Measurements from ENCODE around the gene CPEB3.
"Not testable (repeated sequence)": the region's sequence is repeated elsewhere in the genome, so short reads cannot be mapped to it uniquely, and the experiment has no call there.

CPEB3 gene

DNA sequence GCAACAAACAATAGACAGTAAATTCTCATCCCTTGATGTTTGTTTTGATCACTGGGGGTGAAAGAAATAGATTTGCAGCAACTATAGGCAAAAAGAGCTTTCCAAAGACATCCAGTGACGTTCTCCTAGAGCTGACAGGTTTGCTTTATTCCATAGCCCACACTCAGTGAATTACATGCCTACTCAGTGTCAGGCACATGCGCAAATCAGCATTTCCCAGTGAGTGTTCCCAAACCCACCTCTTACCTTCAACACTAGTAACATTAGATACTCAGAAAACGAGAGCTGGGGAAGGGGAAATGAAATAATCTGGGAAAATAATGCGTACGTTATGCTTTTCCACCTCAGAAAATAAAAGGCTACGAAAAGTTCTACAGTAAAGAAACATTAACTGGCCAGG, 144.1 kb downstream of the CPEB3 start:
- no peak overlapping the region for H3K4me3 Mint-ChIP-seq
- H3K9me3 Mint-ChIP-seq: no peaks in the 10 kb centered on the region
- H3K27me3 Mint-ChIP-seq: no peaks in the 10 kb centered on the region
- H3K4me1 Mint-ChIP-seq: no peaks in the 10 kb centered on the region
- no peak overlapping the region for H3K27ac Mint-ChIP-seq
- DNase-seq (no peak), ATAC-seq (no peak)

DNA sequence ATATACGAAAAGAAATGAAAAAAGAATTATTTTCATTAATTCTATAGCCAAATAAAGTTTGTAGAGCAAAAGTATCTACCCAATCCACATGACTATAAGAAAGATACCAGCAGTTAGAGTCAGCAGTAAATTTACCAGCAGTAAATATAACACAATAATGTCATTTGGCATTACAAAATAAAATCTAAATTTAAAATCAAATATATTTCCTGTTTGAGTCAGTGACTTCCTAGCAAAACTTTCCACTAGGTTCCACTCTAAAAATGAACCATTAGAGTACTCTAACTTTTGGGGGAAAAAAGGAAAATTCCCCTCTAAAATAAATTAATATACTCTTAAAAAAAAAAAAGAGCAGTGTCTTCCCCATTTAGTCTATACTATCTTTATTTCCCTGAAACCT, 144.8 kb downstream of the CPEB3 start:
- Mint-ChIP-seq H3K27ac (no peak overlapping the region), H3K4me1 (no peaks in the 10 kb centered on the region), H3K4me3 (no peak overlapping the region), H3K9me3 (no peaks in the 10 kb centered on the region), H3K27me3 (no peaks in the 10 kb centered on the region)
- no peak for DNase-seq
- ATAC-seq: no peak

DNA sequence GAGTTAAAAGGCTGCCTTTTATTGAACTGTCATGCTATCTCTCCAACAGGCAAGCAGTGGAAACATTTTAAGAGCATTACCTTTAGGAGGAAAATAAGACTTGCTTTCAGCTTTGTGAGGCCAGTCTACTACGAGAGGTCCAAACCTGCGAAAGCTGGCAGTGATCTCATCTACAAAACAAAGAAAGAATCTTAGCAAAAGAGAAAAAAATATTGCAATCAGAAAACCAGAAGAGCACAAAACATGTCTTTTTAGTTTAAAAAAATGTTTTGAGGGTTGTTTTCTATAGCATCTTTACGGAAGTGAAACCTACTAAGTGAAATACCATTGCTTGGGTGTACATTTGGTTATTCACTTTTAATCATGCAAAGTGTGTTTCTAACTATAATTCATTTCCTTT, 147.9 kb downstream of the CPEB3 start:
- Mint-ChIP-seq H3K9me3 (no peaks in the 10 kb centered on the region), H3K27ac (no peak overlapping the region), H3K4me1 (no peaks in the 10 kb centered on the region), H3K4me3 (no peak overlapping the region), H3K27me3 (no peaks in the 10 kb centered on the region)
- no peak for DNase-seq
- ATAC-seq: no peak

DNA sequence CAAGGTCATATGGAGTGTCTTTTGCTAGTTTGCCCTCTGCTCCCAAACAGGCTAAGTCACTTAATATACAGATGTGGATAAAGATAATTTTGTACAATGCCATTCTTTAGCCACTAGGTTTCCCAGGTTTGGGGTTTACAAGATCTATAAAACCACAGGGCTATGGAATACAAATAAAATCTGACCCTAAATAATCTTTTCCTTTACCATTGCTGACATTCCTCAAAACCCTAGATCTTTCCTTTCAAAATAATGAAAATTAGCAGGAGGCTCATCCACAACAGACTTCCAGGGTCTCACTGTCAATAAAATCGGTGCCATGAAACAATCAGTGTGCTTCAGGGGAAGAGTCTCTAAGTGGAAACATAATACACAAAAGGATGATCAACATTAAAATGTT, 148.4 kb downstream of the CPEB3 start:
- no peak for ATAC-seq

DNA sequence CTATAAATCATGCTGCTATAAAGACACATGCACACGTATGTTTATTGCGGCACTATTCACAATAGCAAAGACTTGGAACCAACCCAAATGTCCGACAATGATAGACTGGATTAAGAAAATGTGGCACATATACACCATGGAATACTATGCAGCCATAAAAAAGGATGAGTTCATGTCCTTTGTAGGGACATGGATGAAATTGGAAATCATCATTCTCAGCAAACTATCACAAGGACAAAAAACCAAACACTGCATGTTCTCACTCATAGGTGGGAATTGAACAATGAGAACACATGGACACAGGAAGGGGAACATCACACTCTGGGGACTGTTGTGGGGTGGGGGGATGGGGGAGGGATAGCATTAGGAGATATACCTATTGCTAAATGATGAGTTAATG, 149.7 kb downstream of the CPEB3 start:
- not testable (repeated sequence) for H3K4me3 Mint-ChIP-seq, H3K9me3 Mint-ChIP-seq, DNase-seq, H3K27ac Mint-ChIP-seq, H3K27me3 Mint-ChIP-seq, H3K4me1 Mint-ChIP-seq, ATAC-seq

More for the DNA sequence above, 148.4 kb downstream of the CPEB3 start:
- DNase-seq: no peak
- Mint-ChIP-seq H3K4me3 (no peak overlapping the region), H3K27ac (no peak overlapping the region), H3K27me3 (no peaks in the 10 kb centered on the region), H3K4me1 (no peaks in the 10 kb centered on the region), H3K9me3 (no peaks in the 10 kb centered on the region)

DNA sequence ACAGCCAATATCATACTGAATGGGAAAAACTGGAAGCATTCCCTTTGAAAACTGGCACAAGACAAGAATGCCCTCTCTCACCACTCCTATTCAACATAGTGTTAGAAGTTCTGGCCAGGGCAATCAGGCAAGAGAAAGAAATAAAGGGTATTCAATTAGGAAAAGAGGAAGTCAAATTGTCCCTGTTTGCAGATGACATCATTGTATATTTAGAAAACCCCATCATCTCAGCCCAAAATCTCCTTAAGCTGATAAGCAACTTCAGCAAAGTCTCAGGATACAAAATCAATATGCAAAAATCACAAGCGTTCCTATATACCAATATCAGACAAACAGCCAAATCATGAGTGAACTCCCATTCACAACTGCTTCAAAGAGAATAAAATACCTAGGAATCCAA, 156.8 kb downstream of the CPEB3 start:
- ATAC-seq, H3K27me3 Mint-ChIP-seq, H3K4me3 Mint-ChIP-seq, DNase-seq, H3K27ac Mint-ChIP-seq, H3K4me1 Mint-ChIP-seq, H3K9me3 Mint-ChIP-seq: not testable (repeated sequence)

DNA sequence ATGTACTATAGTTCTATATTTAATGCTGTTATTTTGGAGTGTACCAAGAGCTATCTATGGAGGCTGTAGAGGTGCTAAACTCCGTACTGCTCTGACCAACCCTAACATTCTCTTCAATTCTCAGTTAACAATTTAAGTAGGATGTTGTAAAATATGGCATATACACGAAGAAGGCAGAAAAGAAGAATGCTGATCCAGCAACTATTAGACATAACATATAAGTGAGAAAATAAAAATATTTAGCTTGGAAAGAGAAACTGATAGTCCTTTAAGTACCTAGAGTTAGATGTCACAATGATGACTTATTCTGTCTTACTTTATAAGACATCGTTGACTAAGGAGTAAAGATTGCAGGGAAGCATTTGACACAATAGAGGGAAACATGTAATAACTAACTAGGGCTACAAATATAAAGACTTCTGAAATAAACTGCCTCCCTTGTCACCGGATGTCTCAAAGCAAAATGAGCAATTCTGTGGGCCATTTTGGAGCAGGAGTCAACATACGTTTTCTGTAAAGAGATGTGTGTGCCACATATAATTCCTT, 159.5 kb downstream of the CPEB3 start:
- Mint-ChIP-seq H3K4me3 (no peak overlapping the region), H3K9me3 (no peaks in the 10 kb centered on the region), H3K27ac (no peak overlapping the region), H3K4me1 (no peaks in the 10 kb centered on the region), H3K27me3 (no peaks in the 10 kb centered on the region)
- ATAC-seq: no peak
- no peak for DNase-seq

DNA sequence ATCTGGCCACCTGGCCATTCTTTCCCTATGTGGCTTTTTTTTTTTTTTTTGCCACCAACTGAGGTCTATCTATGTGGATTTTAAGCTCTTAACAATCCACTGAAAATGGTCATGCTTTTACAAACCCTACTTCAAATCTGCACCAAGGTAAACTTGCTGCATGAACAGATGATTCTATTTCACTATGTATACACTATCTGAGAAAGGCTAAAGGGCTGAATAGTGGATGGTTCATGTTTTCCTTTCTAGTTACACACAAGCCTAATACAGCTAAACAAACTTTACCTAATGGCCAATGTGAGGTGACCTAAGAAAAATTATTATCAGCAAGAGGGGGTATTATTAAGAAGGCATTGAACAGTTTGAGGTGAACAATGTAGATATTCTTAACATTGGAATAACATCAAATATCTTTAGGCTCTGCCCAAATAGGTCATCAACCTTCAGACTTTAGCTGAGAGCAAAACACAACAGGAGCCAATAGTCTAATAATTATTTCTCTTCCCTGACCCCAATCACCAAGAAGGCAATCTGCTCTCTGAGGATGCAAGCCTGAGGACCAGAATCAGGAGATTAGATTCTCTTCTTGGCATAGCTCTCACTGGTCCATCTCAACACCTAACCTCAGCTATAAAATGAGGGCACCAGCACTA, 160.1 kb downstream of the CPEB3 start:
- Mint-ChIP-seq H3K27me3 (no peaks in the 10 kb centered on the region), H3K4me3 (no peak overlapping the region), H3K4me1 (no peaks in the 10 kb centered on the region), H3K27ac (peak overlapping the region in 1 of 2 donors; percentile 21), H3K9me3 (no peaks in the 10 kb centered on the region)
- DNase-seq (no peak), ATAC-seq (no peak)

DNA sequence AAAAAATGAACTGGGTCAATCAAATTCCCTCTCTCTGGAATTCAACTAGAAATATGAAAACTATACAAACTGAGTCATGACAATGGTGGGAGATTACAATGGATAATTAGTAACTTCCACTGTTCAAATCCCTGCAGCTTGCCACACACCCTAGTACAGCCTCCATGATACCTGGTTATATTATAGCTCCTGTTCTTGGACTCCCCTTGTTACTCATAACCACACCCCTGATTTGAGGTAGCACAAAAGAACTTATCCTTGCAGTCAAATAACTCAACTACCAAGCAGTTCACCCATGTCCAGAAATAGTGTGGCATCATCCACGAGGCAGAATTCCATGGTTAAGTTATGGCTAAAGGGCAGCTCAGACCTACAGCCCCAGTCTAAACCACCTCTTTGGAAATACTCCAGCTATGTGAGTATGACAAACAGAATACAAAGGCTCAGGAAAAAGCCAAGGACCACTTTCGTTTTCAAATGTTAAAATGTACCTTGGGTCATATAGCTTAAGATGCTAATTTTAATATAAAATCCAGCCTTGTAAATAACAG, 164.7 kb downstream of the CPEB3 start:
- Mint-ChIP-seq H3K4me3 (no peak overlapping the region), H3K27me3 (no peaks in the 10 kb centered on the region), H3K4me1 (no peaks in the 10 kb centered on the region), H3K27ac (no peak overlapping the region), H3K9me3 (no peaks in the 10 kb centered on the region)
- ATAC-seq (no peak), DNase-seq (no peak)

DNA sequence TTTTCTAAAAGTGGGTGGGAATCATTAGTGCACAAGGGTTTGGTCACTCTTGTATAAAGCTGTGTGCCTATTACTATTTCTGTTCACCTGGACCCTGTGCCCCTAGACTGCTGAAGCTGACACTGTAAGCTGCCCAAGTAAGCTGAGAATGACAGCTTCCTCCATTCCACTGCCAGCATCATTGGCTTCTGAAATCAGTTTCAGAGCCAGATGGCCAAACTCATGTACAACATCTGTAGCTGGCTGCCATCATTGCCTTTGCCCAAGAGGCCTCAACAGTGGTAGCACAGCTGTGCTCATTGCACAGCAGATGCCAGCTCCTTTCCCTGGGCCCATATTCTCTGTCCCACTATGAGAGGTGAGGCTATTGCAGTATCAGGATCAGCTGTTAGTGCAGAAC, 165.7 kb downstream of the CPEB3 start:
- H3K4me1 Mint-ChIP-seq: no peaks in the 10 kb centered on the region
- DNase-seq: no peak
- H3K27me3 Mint-ChIP-seq: no peaks in the 10 kb centered on the region
- no peak overlapping the region for H3K27ac Mint-ChIP-seq
- no peak overlapping the region for H3K4me3 Mint-ChIP-seq
- no peaks in the 10 kb centered on the region for H3K9me3 Mint-ChIP-seq
- ATAC-seq: no peak

DNA sequence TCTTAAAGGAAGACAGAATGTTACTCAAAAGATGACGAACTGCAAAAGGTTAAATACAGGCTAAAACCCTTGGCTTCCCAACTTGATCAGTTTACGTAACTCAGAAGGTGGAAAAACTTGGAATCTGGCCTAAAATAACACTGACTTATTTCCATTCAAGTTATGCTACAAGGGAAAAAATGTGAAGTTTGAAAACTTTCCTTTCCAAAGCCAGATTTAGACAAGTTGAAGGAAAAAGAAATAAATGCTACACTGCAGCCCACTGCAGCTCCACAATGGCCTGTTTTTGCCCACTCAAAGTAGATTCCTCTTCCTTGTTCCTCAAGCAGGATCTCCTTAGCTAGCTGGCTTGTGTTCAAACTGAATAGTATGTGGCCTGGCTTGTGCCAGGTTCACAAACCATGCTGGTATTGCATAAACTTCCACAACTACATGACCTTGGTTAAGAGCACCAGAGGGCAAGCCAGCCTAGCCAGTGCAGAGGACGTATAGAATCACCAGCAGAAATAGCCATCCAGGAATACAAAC, 166.2 kb downstream of the CPEB3 start:
- ATAC-seq: no peak
- Mint-ChIP-seq H3K27me3 (no peaks in the 10 kb centered on the region), H3K4me1 (no peaks in the 10 kb centered on the region), H3K9me3 (no peaks in the 10 kb centered on the region), H3K27ac (no peak overlapping the region), H3K4me3 (no peak overlapping the region)
- no peak for DNase-seq

DNA sequence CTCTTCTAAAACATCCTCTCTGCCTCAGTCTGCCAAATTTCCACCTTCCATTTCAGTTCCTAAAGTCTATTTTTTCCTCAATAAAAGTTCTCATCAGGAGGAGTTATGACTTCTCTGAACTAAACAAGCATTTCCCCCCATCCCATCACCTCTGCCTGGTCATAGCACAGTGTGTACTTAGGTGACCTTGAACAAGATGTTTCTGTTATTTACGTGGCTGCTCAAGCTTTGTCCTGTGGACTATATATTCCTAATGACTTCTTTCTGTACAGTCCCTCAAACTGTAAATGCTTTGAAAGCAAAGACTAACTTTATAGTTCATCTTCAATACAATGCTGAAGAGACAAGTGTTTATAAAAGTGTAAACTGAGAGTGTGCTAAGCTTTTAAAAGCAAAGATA, 166.9 kb downstream of the CPEB3 start:
- no peaks in the 10 kb centered on the region for H3K4me1 Mint-ChIP-seq
- no peak for ATAC-seq
- H3K27ac Mint-ChIP-seq: peak overlapping the region; percentile 5 to 7
- H3K9me3 Mint-ChIP-seq: no peaks in the 10 kb centered on the region
- H3K4me3 Mint-ChIP-seq: no peak overlapping the region
- no peaks in the 10 kb centered on the region for H3K27me3 Mint-ChIP-seq
- DNase-seq: no peak

DNA sequence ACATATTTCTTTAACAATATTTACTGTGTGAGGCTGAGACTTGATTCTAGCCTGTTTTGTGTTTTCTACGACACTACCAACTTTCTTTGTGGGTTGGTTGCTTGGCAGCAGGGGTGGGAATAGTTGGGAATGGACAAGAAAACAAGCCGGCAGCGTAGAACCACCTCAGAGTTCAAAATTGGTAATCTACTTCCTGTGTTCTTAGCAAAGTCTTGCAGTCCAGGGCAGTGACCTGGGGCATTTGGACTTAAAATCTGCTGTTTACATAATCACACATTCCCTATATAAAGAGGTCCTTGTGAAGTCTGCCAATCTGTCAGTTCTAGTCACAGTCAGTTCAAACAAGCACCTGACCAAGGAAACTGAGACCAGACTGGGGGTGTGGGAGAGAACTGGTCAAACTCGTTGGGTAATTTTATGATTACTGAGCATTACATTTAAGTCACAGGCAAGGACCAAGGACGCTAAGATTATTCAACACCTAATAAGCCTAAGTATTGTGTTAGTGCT, 167.9 kb downstream of the CPEB3 start:
- no peaks in the 10 kb centered on the region for H3K9me3 Mint-ChIP-seq
- no peak for DNase-seq

DNA sequence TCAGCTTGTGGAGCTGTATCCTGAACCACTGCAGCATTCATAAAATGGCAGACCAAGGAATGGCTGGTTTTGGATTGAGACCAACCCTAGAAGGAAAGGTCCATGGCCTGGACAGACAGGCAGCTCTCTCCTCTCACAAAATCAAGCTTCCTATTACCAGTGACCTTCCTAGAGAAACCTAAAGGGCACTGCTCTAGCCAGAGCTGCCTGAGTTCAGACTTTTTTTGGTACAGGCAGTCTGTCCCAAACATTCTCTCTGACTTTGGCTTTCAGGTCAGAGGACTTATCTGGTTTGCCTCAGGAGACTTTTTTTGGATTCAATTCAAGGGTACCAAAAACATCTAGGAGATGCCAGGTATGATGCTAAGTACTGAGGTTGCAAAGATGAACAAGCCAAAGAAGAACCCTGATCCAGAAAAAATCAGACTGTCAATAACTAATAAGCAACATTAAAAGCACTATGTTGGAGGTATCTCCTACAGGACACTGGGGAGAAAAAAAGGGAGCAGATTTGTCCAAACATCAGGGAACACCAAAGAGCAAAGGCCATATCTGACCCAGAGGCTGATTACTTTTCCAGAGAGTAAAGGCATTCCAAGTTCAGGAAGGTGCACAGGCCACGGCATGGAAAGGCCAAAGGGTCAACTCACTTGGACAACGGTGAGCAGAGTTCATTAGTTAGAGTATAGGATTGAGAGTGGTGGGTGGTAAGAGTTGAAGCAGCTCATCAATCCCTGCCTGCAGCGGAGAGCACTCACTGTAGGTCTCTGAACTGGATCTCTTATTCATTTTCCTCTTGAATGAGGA, 169.0 kb downstream of the CPEB3 start:
- Mint-ChIP-seq H3K27ac (no peak overlapping the region), H3K4me1 (no peaks in the 10 kb centered on the region), H3K4me3 (no peak overlapping the region), H3K27me3 (no peaks in the 10 kb centered on the region), H3K9me3 (no peaks in the 10 kb centered on the region)
- ATAC-seq (no peak), DNase-seq (no peak)

More for the DNA sequence above, 167.9 kb downstream of the CPEB3 start:
- Mint-ChIP-seq H3K27ac (no peak overlapping the region), H3K4me1 (no peaks in the 10 kb centered on the region), H3K4me3 (no peak overlapping the region), H3K27me3 (no peaks in the 10 kb centered on the region)
- no peak for ATAC-seq

DNA sequence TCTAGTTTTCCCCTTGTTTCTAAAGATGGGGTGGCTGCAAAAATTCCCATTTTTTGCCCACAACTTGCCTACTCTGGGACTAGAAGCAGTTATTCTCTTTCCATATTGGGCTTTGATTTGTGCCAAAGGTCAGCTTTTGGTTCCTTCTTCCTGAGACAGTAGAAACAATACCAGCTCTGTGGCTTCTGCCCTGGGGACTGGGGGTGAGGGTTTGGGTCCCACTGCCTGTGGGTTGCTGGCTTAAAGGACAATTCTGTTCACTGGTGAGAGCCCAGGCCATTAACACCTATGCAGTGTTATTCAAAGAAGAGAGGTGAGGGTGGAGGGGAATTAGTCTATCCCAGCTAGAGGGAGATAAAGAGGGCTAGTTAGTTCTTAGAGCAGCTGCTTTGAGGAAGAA, 171.5 kb downstream of the CPEB3 start:
- ATAC-seq (no peak), DNase-seq (no peak)
- Mint-ChIP-seq H3K27me3 (no peaks in the 10 kb centered on the region), H3K4me3 (no peak overlapping the region), H3K9me3 (no peaks in the 10 kb centered on the region), H3K27ac (no peak overlapping the region), H3K4me1 (no peaks in the 10 kb centered on the region)

DNA sequence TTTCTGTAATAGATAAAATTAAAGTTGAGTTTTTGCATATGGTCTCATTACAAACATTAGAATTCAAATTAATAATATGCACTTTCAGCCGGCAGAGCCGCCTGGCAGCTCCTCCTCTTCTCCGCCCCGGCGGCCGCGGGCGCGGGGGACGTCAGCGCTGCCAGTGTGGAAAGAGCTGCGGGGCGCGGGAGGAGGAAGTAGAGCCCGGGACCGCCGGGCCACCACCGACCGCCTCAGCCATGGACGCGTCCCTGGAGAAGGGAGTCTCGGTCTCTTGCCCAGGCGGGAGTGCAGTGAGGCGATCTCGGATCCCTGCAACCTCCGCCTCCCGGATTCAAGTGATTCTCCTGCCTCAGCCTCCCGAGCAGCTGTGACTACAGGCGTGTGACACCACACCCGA, 176.0 kb downstream of the CPEB3 start:
- not testable (repeated sequence) for H3K9me3 Mint-ChIP-seq

More for the DNA sequence above, 176.0 kb downstream of the CPEB3 start:
- H3K27me3 Mint-ChIP-seq, H3K4me1 Mint-ChIP-seq, ATAC-seq, H3K27ac Mint-ChIP-seq, DNase-seq, H3K4me3 Mint-ChIP-seq: not testable (repeated sequence)
